ENCODE data around the gene ARHGEF4. TPM values are rescaled to one million over a fixed set of nuclear protein-coding genes. Genes with fewer than 3 reads are reported as not detected.

The ARHGEF4 gene
- total and polyA plus RNA-seq, 2 experiments from 2014 or later = 4.6 to 16.6 TPM

- Mint-ChIP-seq H3K27ac (no peak overlapping the region), H3K27me3 (ENCODE audit: insufficient read depth, low read depth, poor library complexity) (peaks cover 1% of the 10 kb centered on the region), H3K36me3 (ENCODE audit: low read depth) (no peaks in the 10 kb centered on the region; the same call in 2 of the 3 replicates), H3K9me3 (no peaks in the 10 kb centered on the region; the same call in 2 of the 3 replicates), H3K4me3 (no peak overlapping the region), H3K4me1 (peaks cover 7% of the 10 kb centered on the region)
- Histone ChIP-seq H3K27ac (ENCODE audit: low read depth) (no peak overlapping the region), H3F3A (replicated peaks; ENCODE audit: low read depth) (no peaks in the 10 kb centered on the region), H3K36me3 (ENCODE audit: insufficient read depth) (no peaks in the 10 kb centered on the region), H3K27me3 (ENCODE audit: insufficient read depth) (no peaks in the 10 kb centered on the region), H3K4me2 (no peak overlapping the region), H4K20me1 (replicated peaks; ENCODE audit: insufficient read depth) (no peaks in the 10 kb centered on the region), H3K4me1 (ENCODE audit: insufficient read depth) (no peaks in the 10 kb centered on the region; the same call in 1 of the 2 replicates), H3K9me2 (ENCODE audit: insufficient read depth) (no peaks in the 10 kb centered on the region), H2AFZ (no peak overlapping the region), H3K79me2 (replicated peaks; ENCODE audit: insufficient read depth) (no peaks in the 10 kb centered on the region), H3K4me3 (no peak overlapping the region)
- no peak for ATAC-seq
- no peak for DNase-seq (ENCODE audit: low spot score)
- TF ChIP-seq CREB1 (CRISPR knock-in tag; IDR thresholded peaks at IDR 0.05; ENCODE audit: low read depth) (no peak), EZH2phosphoT487 (IDR thresholded peaks at IDR 0.05; ENCODE audit: unreplicated experiment) (no peak), POLR2AphosphoS5 (IDR thresholded peaks at IDR 0.05; ENCODE audit: low read depth) (no peak), CTCF (conservative IDR thresholded peaks at IDR 0.05; ENCODE audit: low read depth in 2 of 2) (no peak), ZNF331 (CRISPR knock-in tag; IDR thresholded peaks at IDR 0.05; ENCODE audit: low read depth) (no peak), EZH2 (IDR thresholded peaks at IDR 0.05; ENCODE audit: low read depth, unreplicated experiment) (no peak), REST (IDR thresholded peaks at IDR 0.05; ENCODE audit: unreplicated experiment) (no peak), ZNF462 (CRISPR knock-in tag; IDR thresholded peaks at IDR 0.05) (no peak), JUNB (IDR thresholded peaks at IDR 0.05; ENCODE audit: unreplicated experiment) (no peak), STAT1 (IDR thresholded peaks at IDR 0.05; ENCODE audit: unreplicated experiment) (no peak)
These were observed 31.1 kb upstream of the ARHGEF4 start for GRCh38 chr2:130805613-130806012.

All from GM23338 (cell line).